Endometrial microvascular endothelial cells (primary cell): Measurements from ENCODE around the gene MZT1. TPM values are rescaled to one million over a fixed set of nuclear protein-coding genes. Genes with fewer than 3 reads are reported as not detected.
"Not testable (repeated sequence)": the region's sequence is repeated elsewhere in the genome, so short reads cannot be mapped to it uniquely, and the experiment has no call there.

Experiments used
- in situ Hi-C: cut with HindIII; loops from 2 replicates; pipeline ENCODE4 v1.10.0; 2017; ENCODE audit warnings: low sequenced_read_pairs, low pct_unique_long_range_greater_than_20kb; ENCODE audit errors: inconsistent ontology term
- total RNA-seq: library from RNA; depleted of rRNA; stranded (reverse); fragments of >200 nt; gene quantifications from one replicate; pipeline ENCODE4 v1.2.3, GENCODE V29; 2015; ENCODE audit errors: inconsistent ontology term

Gene MZT1
- 24.7 TPM for total RNA-seq

GRCh38 chr13:72727417-72728289 lies at the start of gene MZT1, which contains the start of gene BORA:
Gene MZT1 (minus strand): TSS chr13:72727629. CDS start chr13:72727602, 27 bp downstream.
Gene BORA (plus strand): TSS chr13:72727923. CDS start chr13:72728941, 1,018 bp downstream.
- in situ Hi-C loops, result no loop called here

DNA sequence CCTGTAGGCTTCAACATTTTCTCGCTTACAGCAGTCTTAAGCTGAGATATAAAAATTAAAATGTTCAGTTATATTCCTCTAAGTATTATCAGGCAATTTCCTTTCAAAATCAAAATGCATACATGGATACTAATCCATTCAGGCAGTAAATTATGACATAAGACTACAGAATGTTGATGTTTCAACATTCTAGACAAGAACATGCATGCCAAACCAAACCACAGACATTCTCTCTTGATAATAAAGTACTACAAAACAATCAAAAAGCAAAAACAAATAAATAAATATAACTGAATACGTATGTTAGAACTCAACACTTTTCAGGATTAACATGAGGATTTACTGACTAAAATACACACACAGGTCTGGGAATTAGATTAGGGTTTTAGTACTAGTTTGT lies 46.6 kb upstream of the MZT1 start:
- in situ Hi-C loops, result no loop called here

- in situ Hi-C loops, result no loop called here
Observed at GRCh38 chr13:72763411-72763810, 36.0 kb upstream of the MZT1 start.

GRCh38 chr13:72760189-72760588 lies 32.8 kb upstream of the MZT1 start:
- in situ Hi-C loops, result no loop called here

DNA sequence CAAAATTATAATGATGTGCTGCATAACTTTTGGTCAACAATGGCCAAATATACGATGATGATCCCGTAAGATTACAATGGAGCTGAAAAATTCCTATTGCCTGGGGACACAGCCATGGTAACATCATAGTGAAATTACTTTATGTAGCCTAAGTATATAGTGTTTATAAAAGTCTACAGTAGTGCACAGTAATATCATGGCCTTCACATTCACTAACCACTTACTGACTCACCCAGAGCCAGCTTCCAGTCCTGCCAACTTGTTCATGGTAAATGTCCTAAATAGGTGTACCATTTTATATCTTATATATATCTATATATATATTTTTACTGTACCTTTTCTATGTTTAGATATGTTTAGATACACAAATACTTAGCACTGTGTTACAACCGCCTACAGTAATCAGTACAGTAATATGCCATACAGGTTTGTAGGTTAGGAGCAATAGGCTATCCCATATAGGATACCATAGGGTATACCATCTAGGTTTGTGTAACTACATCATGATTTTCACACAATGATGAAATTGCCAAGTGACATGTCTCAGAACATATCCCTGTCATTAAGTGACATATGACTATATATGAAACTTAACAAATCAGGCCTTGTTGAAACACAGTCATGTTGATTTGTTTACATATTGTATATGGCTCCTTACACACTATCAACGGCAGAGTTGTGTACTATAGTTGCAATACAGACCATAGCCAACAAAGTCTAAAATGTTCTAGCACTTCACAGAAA lies 30.5 kb upstream of the MZT1 start:
- in situ Hi-C loops, result no loop called here

DNA sequence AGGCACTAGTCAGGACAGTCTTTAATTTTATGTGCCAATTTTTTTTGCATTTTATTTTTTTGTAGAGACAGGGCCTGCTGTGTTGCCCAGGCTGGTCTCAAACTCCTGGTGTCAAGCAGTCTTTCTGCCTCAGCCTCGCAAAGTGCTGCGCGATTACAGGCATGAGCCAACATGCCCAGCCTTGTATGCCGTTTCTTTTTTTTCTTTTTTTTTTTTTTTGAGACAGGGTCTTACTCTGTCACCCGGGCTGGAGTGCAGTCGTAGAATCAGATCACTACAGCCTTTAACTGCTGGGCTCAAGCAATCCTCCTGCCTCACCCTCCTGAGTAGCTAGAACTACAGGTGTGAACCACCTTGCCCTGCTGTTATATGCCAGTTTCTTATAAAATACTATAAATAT lies 26.7 kb upstream of the MZT1 start:
- in situ Hi-C loops, result no loop called here

DNA sequence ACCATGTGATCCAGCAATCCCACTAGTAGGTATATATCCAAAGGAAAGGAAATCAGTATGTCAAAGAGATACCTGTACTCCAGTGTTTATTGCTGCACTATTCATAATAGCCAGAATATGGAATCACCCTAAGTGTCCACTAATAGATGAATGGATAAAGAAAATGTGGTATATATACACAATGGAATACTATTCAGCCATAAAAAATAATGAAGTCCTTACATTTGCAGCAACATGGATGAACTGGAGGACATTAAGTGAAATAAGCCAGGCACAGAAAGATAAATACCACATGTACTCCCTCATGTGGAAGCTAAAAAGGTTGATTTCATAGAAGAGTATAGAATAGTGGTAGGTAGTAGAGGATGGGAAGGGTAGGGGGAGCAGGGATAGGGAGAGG lies 23.8 kb upstream of the MZT1 start:
- in situ Hi-C loops, result no loop called here

GRCh38 chr13:72745260-72745659 lies 17.8 kb upstream of the MZT1 start:
- in situ Hi-C loops, result no loop called here

GRCh38 chr13:72740015-72740414 lies 12.6 kb upstream of the MZT1 start:
- in situ Hi-C loops, result no loop called here

DNA sequence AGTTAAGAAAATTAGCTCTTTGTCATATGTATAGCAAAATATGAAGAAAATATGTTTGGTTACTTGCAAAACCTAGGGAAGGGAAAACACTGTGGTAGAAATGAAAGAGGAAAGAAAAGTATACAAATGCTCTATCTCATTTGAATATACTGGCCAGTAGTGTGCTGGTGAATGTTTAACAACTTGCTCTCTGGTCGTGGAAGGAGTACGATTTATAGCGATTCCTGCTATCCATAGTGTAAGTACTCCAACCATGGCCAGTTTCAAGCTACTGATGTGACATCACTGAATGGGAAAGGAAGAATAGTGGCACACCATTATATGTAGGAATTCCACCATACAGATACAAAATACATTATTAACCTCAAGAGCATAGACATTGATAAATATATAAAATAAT lies 9.6 kb upstream of the MZT1 start:
- in situ Hi-C loops, result no loop called here

GRCh38 chr13:72728290-72728605 lies 819 bp upstream of the MZT1 start:
- in situ Hi-C loops, result no loop called here

GRCh38 chr13:72726726-72727416 lies 558 bp downstream of the MZT1 start:
- in situ Hi-C loops, result no loop called here

GRCh38 chr13:72726185-72726584 lies 1.2 kb downstream of the MZT1 start:
- in situ Hi-C loops, result not testable (repeated sequence)

DNA sequence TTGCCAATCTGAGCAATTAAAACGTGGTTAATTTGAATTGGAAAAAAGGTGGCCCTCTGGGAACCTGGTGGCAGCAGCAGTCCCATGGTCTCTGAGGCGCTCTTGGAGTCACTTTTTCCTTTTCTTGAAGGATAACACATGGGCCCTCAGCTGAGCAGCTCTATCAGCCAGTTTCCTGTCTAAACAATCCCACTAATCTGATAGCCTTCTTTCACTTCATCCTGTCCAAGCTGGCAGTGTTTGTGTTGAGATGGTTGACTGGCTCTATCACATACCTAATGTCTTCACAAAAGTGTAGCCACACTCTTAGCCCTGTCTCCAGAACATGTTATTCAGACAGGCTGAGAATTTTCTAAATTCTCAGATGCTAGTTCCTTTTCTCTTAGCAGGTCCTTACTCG lies 10.7 kb downstream of the MZT1 start:
- in situ Hi-C loops, result no loop called here

- in situ Hi-C loops, result no loop called here
Observed at GRCh38 chr13:72700509-72700908, 26.9 kb downstream of the MZT1 start.

- in situ Hi-C loops, result no loop called here
Observed at GRCh38 chr13:72698164-72698563, 29.3 kb downstream of the MZT1 start.

DNA sequence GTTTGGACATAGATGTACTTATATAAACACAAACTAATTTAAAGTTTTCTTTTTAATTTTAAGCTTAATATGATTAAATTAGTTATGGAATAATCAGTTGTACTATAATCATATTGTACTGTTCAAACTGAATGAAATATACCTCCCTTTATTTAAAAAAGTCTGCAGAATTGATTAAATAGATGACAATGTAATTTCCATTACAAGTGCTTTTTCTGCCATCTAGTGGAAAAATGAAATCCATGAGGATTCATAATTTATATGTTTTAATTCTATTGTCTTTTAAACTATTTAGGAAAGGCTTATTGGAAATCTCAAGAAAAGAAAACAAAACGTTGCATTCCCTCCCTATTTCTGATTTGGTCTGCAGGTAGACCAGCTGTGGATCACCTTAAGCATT lies 30.9 kb downstream of the MZT1 start:
- in situ Hi-C loops, result no loop called here

GRCh38 chr13:72694314-72694713 lies 33.1 kb downstream of the MZT1 start:
- in situ Hi-C loops, result no loop called here

DNA sequence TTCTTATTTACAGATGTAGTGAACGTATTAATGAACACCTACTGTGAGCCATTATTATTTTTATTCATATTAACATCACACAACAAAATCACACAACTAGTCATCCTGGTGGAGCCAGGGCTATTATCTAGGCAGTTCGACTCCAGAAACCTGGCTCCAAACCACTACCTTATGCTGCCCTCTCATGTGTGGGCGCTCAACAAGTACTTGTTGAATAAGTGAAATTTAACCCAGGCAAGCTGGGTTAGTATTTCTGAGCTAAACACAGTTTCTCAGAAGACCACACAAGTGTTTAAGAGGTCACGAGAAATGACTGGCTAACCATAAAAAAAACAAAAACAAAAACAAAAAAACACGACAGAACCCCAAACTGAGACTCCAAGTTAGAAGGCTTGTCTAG lies 33.6 kb downstream of the MZT1 start:
- in situ Hi-C loops, result no loop called here
